Endothelial cell of umbilical vein (primary cell): ENCODE data around the gene RAC3. TPM values are rescaled to one million over a fixed set of nuclear protein-coding genes. Genes with fewer than 3 reads are reported as not detected.

Experiments
- BruUV-seq: library from RNA; stranded (reverse); fragments of 400-500 nt; replicated peaks from 2 replicates; lab custom pipeline; 2021; lab: Mats Ljungman, UMichigan
- CTCF ChIA-PET: fragments of 300-600, 350-600 bp; sonication (Branson Sonifier 250); formaldehyde crosslinking; loops from one replicate; lab custom pipeline; 2021; ENCODE audit warnings: antibody characterized with exemption, inconsistent platforms; lab: Charles Lee
- POLR2A ChIA-PET: fragments of 300-600, 350-600 bp; sonication (Branson Sonifier 250); formaldehyde crosslinking; loops from one replicate; lab custom pipeline; 2021; ENCODE audit warnings: antibody characterized with exemption, inconsistent platforms; lab: Charles Lee
- DNase-seq: peaks from one replicate; pipeline ENCODE4 v3.0.0-alpha.2; 2011; ENCODE audit warnings: low read depth, low spot score
- FAIRE-seq: peaks from 2 replicates; lab custom pipeline; 2011; peaks lifted over from hg19 to GRCh38; lab: Jason Lieb, UNC
- H2AFZ ChIP-seq: 2 replicates; pipeline ENCODE4 v1.6.0; 2012; ENCODE audit warnings: low read depth, low read length, control low read depth, inconsistent platforms
- H3K27ac ChIP-seq: 2 replicates; pipeline ENCODE4 v1.5.1; 2011; ENCODE audit warnings: low read depth, mild to moderate bottlenecking, control low read depth, low read length, moderate library complexity; ENCODE audit not compliant: insufficient read depth
- H3K27me3 ChIP-seq, 2 experiments: 2 replicates each; pipeline versions ENCODE4 v1.6.0 to v1.6.1; 2011; ENCODE audit warnings: low read length in 2 of 2, mixed read lengths in 1 of 2; ENCODE audit not compliant: control insufficient read depth in 2 of 2, insufficient read depth in 2 of 2
- H3K36me3 ChIP-seq, 2 experiments: 2 replicates in 1 of 2; 3 replicates in 1 of 2; pipeline ENCODE4 v1.5.1; 2011; ENCODE audit warnings: low read length in 2 of 2, mild to moderate bottlenecking in 1 of 2, moderate library complexity in 1 of 2; ENCODE audit not compliant: control insufficient read depth in 2 of 2, insufficient read depth in 2 of 2; ENCODE audit errors: extremely low read depth in 1 of 2
- H3K4me1 ChIP-seq: 3 replicates; pipeline ENCODE4 v1.5.1; 2011; ENCODE audit warnings: mild to moderate bottlenecking, low read length; ENCODE audit not compliant: control insufficient read depth, insufficient read depth; ENCODE audit errors: extremely low read depth
- H3K4me2 ChIP-seq: 2 replicates; pipeline ENCODE4 v1.6.1; 2011; ENCODE audit warnings: low read length, control low read depth, mixed read lengths; ENCODE audit not compliant: insufficient read depth
- H3K4me3 ChIP-seq, 3 experiments: fragments of 200-600 bp in 1 of 3; sonication (generic), shearing (Covaris generic) in 1 of 3; replicated peaks in 1 of 3; 2 replicates each; pipeline ENCODE4 v1.5.1; 2011 to 2016; ENCODE audit warnings: control low read depth in 3 of 3, low read length in 3 of 3, mild to moderate bottlenecking in 2 of 3, inconsistent platforms in 1 of 3, low read depth in 1 of 3, moderate library complexity in 1 of 3; ENCODE audit not compliant: insufficient read depth in 1 of 3
- H3K79me2 ChIP-seq: 2 replicates; pipeline ENCODE4 v1.6.0; 2012; ENCODE audit warnings: low read length, inconsistent platforms; ENCODE audit not compliant: control insufficient read depth, insufficient read depth
- H3K9ac ChIP-seq: replicated peaks from 2 replicates; pipeline ENCODE3; 2011; ENCODE audit warnings: low read length, control low read depth; ENCODE audit not compliant: insufficient read depth; ENCODE audit errors: extremely low read depth
- H3K9me1 ChIP-seq: replicated peaks from 3 replicates; pipeline ENCODE4 v1.6.0; 2011; ENCODE audit warnings: mild to moderate bottlenecking, low read length; ENCODE audit not compliant: control insufficient read depth, insufficient read depth; ENCODE audit errors: extremely low read depth
- H3K9me3 ChIP-seq: replicated peaks from 2 replicates; pipeline ENCODE4 v1.5.1; 2012; ENCODE audit warnings: low read length, inconsistent platforms; ENCODE audit not compliant: control insufficient read depth, insufficient read depth
- H4K20me1 ChIP-seq: replicated peaks from 2 replicates; pipeline ENCODE3; 2011; ENCODE audit warnings: mild to moderate bottlenecking, low read length; ENCODE audit not compliant: control insufficient read depth, insufficient read depth; ENCODE audit errors: extremely low read depth
- CTCF ChIP-seq, 2 donors: IDR thresholded peaks; 1 replicate in 1 of 2; 2 replicates in 1 of 2; pipeline ENCODE4 v1.5.1; 2011; ENCODE audit warnings: low read length in 2 of 2, mild to moderate bottlenecking in 2 of 2, moderate library complexity in 2 of 2, control low read depth in 1 of 2, inconsistent platforms in 1 of 2, low read depth in 1 of 2; ENCODE audit not compliant: insufficient read depth in 1 of 2; ENCODE audit errors: extremely low read depth in 1 of 2
- GATA2 ChIP-seq: IDR thresholded peaks from 2 replicates; pipeline ENCODE4 v1.7.0; 2011; ENCODE audit warnings: low read depth, mild to moderate bottlenecking, moderate library complexity, mixed read lengths, low read length; ENCODE audit not compliant: insufficient read length, insufficient read depth
- JUN ChIP-seq: IDR thresholded peaks from 2 replicates; pipeline ENCODE4 v1.6.1; 2011; ENCODE audit warnings: borderline replicate concordance, low read depth; ENCODE audit not compliant: insufficient read length, insufficient read depth
- MAX ChIP-seq: IDR thresholded peaks from 2 replicates; pipeline ENCODE4 v1.6.1; 2011; ENCODE audit not compliant: insufficient read depth, insufficient read length
- MYC ChIP-seq: IDR thresholded peaks from one replicate; pipeline ENCODE4 v1.6.1; 2011; ENCODE audit warnings: mild to moderate bottlenecking, low read depth, low read length
- POLR2A ChIP-seq: IDR thresholded peaks from 2 replicates; pipeline ENCODE4 v1.6.1; 2012; ENCODE audit warnings: low read depth, mild to moderate bottlenecking, control low read depth, low read length
- POLR2AphosphoS5 ChIP-seq: IDR thresholded peaks from 2 replicates; pipeline ENCODE4 v1.6.1; 2012; ENCODE audit warnings: low read depth, mild to moderate bottlenecking, control low read depth, low read length, moderate library complexity; ENCODE audit not compliant: insufficient read depth
- dilution Hi-C: fragments of 300-500 bp; cut with MboI; formaldehyde crosslinking; loops from one replicate; pipeline ENCODE4 v1.15.0; 2019; ENCODE audit warnings: low sequenced_read_pairs; ENCODE audit not compliant: extremely low pct_ligation_motif_present
- intact Hi-C: fragments of 100-400 bp; cut with micrococcal nuclease; formaldehyde crosslinking; loops from one replicate; pipeline ENCODE4 v1.10.0; 2022
- polyA plus RNA-seq, 4 experiments: library from polyadenylated mRNA; depleted of rRNA in 3 of 4; stranded (reverse) in 3 of 4; unstranded in 1 of 4; fragments of >200 nt; gene quantifications; 2 replicates each; pipeline versions ENCODE4 v1.2.1 to v1.2.3, GENCODE V29; 2011 to 2012; ENCODE audit warnings: missing spikeins in 1 of 4
- total RNA-seq: library from RNA; stranded (reverse); gene quantifications from 2 replicates; pipeline ENCODE4 v1.2.3, GENCODE V29; 2021

RAC3 gene
- total and polyA plus RNA-seq, 2 donors (not counting 3 experiments of a cell fraction or from before 2014, with no cell fraction given): 34.1 to 56.0 TPM

- no peak overlapping the region for H3K27ac ChIP-seq
- dilution Hi-C loops: no loop called here
- TF ChIP-seq MAX (no peak), GATA2 (no peak), MYC (no peak), POLR2AphosphoS5 (no peak), JUN (no peak), POLR2A (no peak), CTCF (IDR thresholded peaks at IDR 0.05; ENCODE audit: extremely low read depth in 1 of 2, insufficient read depth in 1 of 2, low read depth in 1 of 2, low read length in 2 of 2) (no peak)
- ChIA-PET POLR2A (no interaction called here), CTCF (interaction anchor here (2.6 to 9.1 kb wide), 2 partner anchors 12 to 56 kb away, joined by 8 to 345 read pairs; partner anchors contain the start of gene NOTUM)
- no peaks in the 10 kb centered on the region for H3K4me1 ChIP-seq
- intact Hi-C loops: no loop called here
- no peak overlapping the region for H3K4me3 ChIP-seq
- no peak overlapping the region for H2AFZ ChIP-seq
- H3K9me1 ChIP-seq: no peaks in the 10 kb centered on the region
- BruUV-seq: no TSS peak
- H4K20me1 ChIP-seq: no peaks in the 10 kb centered on the region
- no peak overlapping the region for H3K9ac ChIP-seq
- no peaks in the 10 kb centered on the region for H3K9me3 ChIP-seq
- no peaks in the 10 kb centered on the region for H3K36me3 ChIP-seq
- DNase-seq (no peak), FAIRE-seq (no peak)
- H3K4me2 ChIP-seq: no peak overlapping the region
- H3K27me3 ChIP-seq: no peaks in the 10 kb centered on the region
- H3K79me2 ChIP-seq: no peaks in the 10 kb centered on the region
Measured at GRCh38 chr17:82016061-82016874, 15.2 kb upstream of the RAC3 start.
